Upper lobe of left lung (tissue), 6 donors: ENCODE results near the gene P2RX7. TPM values are rescaled to one million over a fixed set of nuclear protein-coding genes. Genes with fewer than 3 reads are reported as not detected.
A peak's percentile ranks its signal among the peaks of the same experiment; 100 is the strongest.

ENCODE experiments used
- ATAC-seq, 2 donors: fragments of 200-7000 bp; cut with Tn5 transposase; one replicate each; pipeline ENCODE4 v1.9.1; 2022; ENCODE audit warnings: mild to moderate bottlenecking in 2 of 2, moderate library complexity in 2 of 2; ENCODE audit not compliant: low FRiP score in 2 of 2
- DNase-seq, 2 donors: peaks; one replicate each; pipeline ENCODE4 v3.0.0-alpha.2; 2019 to 2020
- H3K27ac ChIP-seq, 4 donors: fragments of 200-600 bp; sonication (generic); one replicate each; pipeline ENCODE4 v1.5.1; 2016 to 2019
- H3K27me3 ChIP-seq, 4 donors: fragments of 200-600 bp; sonication (generic); one replicate each; pipeline ENCODE4 v1.5.1; 2017 to 2019
- H3K36me3 ChIP-seq, 4 donors: fragments of 200-600 bp; sonication (generic); one replicate each; pipeline ENCODE4 v1.5.1; 2016 to 2019
- H3K4me1 ChIP-seq, 4 donors: fragments of 200-600 bp; sonication (generic); one replicate each; pipeline ENCODE4 v1.5.1; 2018 to 2019
- H3K4me3 ChIP-seq, 4 donors: fragments of 200-600 bp; sonication (generic); one replicate each; pipeline ENCODE4 v1.5.1; 2017 to 2019; ENCODE audit warnings: mild to moderate bottlenecking in 2 of 4, moderate library complexity in 1 of 4
- H3K9me3 ChIP-seq, 4 donors: fragments of 200-600 bp; sonication (generic); one replicate each; pipeline ENCODE4 v1.5.1; 2018 to 2019
- CTCF ChIP-seq, 6 experiments: fragments of 450-650 bp in 4 of 6; fragments of 200-600 bp in 2 of 6; sonication (generic) in 2 of 6; IDR thresholded peaks; one replicate each; pipeline ENCODE4 v1.5.1; 2016 to 2019; ENCODE audit warnings: antibody characterized with exemption in 6 of 6
- EP300 ChIP-seq, 4 donors: sonication (generic); formaldehyde crosslinking; IDR thresholded peaks; one replicate each; pipeline ENCODE4 v1.5.1; 2017; ENCODE audit warnings: antibody characterized with exemption in 4 of 4, control low read depth in 2 of 4
- POLR2A ChIP-seq, 4 donors: fragments of 450-650 bp; IDR thresholded peaks; one replicate each; pipeline ENCODE4 v1.5.1; 2016 to 2017; ENCODE audit warnings: antibody characterized with exemption in 4 of 4, mild to moderate bottlenecking in 2 of 4
- POLR2AphosphoS5 ChIP-seq, 2 donors: sonication (generic); formaldehyde crosslinking; IDR thresholded peaks; one replicate each; pipeline ENCODE4 v1.5.1; 2017; ENCODE audit warnings: antibody characterized with exemption in 2 of 2
- WGBS, 2 donors: methylation state at CpG; one replicate each; pipeline ENCODE4 v1.1.5; 2017 to 2018; 5-methylcytosine and 5-hydroxymethylcytosine counted together
- total RNA-seq, 6 donors: library from RNA; depleted of rRNA in 4 of 6; stranded (reverse); fragments of >200 nt in 4 of 6; gene quantifications; one replicate each; pipeline versions ENCODE4 v1.1.0 to v1.2.1, GENCODE V29; 2016 to 2021
- donor health status: DM: no; HTN: no; CAD: no; lungs with moderate emphysema.
- donor health status: DM: no; HTN: yes; CAD: no; lungs with severe emphysema.

Gene P2RX7
- total RNA-seq, 6 donors from 2014 or later: 8.2 to 37.1 (median 15.4) TPM

- H3K4me1 ChIP-seq: peaks cover 0 to 12% (median 3%) of the 10 kb centered on the region in 4 donors
- H3K27me3 ChIP-seq: no peaks in the 10 kb centered on the region
- WGBS, 2 donors: 91 to 93% methylated on average over 9 of the region's 9 CpGs
- no peak for DNase-seq
- TF ChIP-seq EP300 (IDR thresholded peaks at IDR 0.05): no peak
- no peak overlapping the region for H3K4me3 ChIP-seq
- ATAC-seq: no peak
- H3K36me3 ChIP-seq: peaks cover 0 to 8% (median 3%) of the 10 kb centered on the region in 4 donors
- no peaks in the 10 kb centered on the region for H3K9me3 ChIP-seq
- H3K27ac ChIP-seq: no peak overlapping the region
Observed at GRCh38 chr12:121189131-121189530, 56.5 kb downstream of the P2RX7 start.

GRCh38 chr12:121189619-121190155 is 57.0 kb downstream of the P2RX7 start:
- Histone ChIP-seq H3K4me3 (no peak overlapping the region), H3K27me3 (no peaks in the 10 kb centered on the region), H3K36me3 (peaks cover 0 to 3% (median under 1%) of the 10 kb centered on the region in 4 donors), H3K27ac (peak overlapping the region in 1 of 4 donors; percentile 16), H3K9me3 (no peaks in the 10 kb centered on the region), H3K4me1 (peaks cover 0 to 12% (median 3%) of the 10 kb centered on the region in 4 donors)
- WGBS, 2 donors: 79 to 82% methylated on average over 4 to 9 of the region's 9 CpGs
- DNase-seq (no peak), ATAC-seq (no peak)
- no peak for TF ChIP-seq CTCF (IDR thresholded peaks at IDR 0.05)
- TF ChIP-seq POLR2AphosphoS5 (IDR thresholded peaks at IDR 0.05): no peak
- no peak for TF ChIP-seq EP300 (IDR thresholded peaks at IDR 0.05)
- TF ChIP-seq POLR2A (IDR thresholded peaks at IDR 0.05): no peak

DNA sequence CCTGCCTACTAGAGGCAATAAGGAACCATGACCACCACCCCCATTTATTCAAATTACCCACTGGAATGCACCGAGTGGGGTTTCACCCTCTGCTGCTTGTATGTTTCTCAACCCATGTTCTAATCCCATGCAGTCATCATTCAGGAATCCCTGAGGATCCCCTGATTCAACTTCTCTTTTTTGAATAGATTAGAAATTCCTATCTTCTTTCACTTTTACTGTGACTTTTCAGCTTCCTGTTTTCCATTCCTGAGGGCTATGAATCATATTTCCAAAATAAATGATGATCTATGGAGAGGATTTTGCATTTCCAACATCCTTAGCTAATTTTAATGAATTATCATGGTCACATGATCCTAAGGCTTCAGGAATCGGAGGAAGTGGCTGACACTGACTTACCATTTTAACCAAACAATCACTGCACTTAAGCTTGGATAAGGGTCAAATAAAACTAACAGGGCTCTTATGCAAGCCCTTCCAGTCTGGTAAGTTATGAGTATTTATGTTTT is 57.9 kb downstream of the P2RX7 start:
- Histone ChIP-seq H3K4me1 (peaks cover 0 to 12% (median 3%) of the 10 kb centered on the region in 4 donors), H3K4me3 (no peak overlapping the region), H3K27me3 (no peaks in the 10 kb centered on the region), H3K9me3 (no peaks in the 10 kb centered on the region), H3K36me3 (no peaks in the 10 kb centered on the region), H3K27ac (peak overlapping the region in 2 of 4 donors; percentile 36 to 67)
- 21 to 24% methylated on average over 2 of the region's 2 CpGs for WGBS, 2 donors
- DNase-seq (no peak), ATAC-seq (peak; percentile 65 to 85)
- TF ChIP-seq POLR2A (IDR thresholded peaks at IDR 0.05): no peak
- no peak for TF ChIP-seq CTCF (IDR thresholded peaks at IDR 0.05)
- TF ChIP-seq EP300 (IDR thresholded peaks at IDR 0.05): no peak
- TF ChIP-seq POLR2AphosphoS5 (IDR thresholded peaks at IDR 0.05): no peak

- Histone ChIP-seq H3K36me3 (no peaks in the 10 kb centered on the region), H3K27me3 (no peaks in the 10 kb centered on the region), H3K4me1 (peaks cover 0 to 12% (median 3%) of the 10 kb centered on the region in 4 donors), H3K4me3 (no peak overlapping the region), H3K27ac (peak overlapping the region in 2 of 4 donors; percentile 36 to 67), H3K9me3 (no peaks in the 10 kb centered on the region)
- TF ChIP-seq POLR2AphosphoS5 (IDR thresholded peaks at IDR 0.05) (no peak), CTCF (IDR thresholded peaks at IDR 0.05) (no peak), EP300 (IDR thresholded peaks at IDR 0.05) (no peak), POLR2A (IDR thresholded peaks at IDR 0.05) (no peak)
- ATAC-seq (no peak), DNase-seq (no peak)
- WGBS, 2 donors: 64 to 91% methylated on average over 3 of the region's 3 CpGs
Observed at GRCh38 chr12:121191151-121191550, 58.5 kb downstream of the P2RX7 start.

GRCh38 chr12:121196902-121197301 is 64.2 kb downstream of the P2RX7 start:
- peak overlapping the region in 2 of 4 donors; percentile 46 to 50 for H3K27ac ChIP-seq
- 41 to 54% methylated on average over 6 of the region's 6 CpGs for WGBS, 2 donors

More at GRCh38 chr12:121196902-121197301, 64.2 kb downstream of the P2RX7 start:
- Histone ChIP-seq H3K4me3 (no peak overlapping the region), H3K36me3 (no peaks in the 10 kb centered on the region), H3K9me3 (no peaks in the 10 kb centered on the region), H3K27me3 (no peaks in the 10 kb centered on the region), H3K4me1 (no peaks in the 10 kb centered on the region)
- no peak for TF ChIP-seq POLR2A (IDR thresholded peaks at IDR 0.05)
- peak in 1 of 2 donors; percentile 48 for TF ChIP-seq POLR2AphosphoS5 (IDR thresholded peaks at IDR 0.05)
- TF ChIP-seq CTCF (IDR thresholded peaks at IDR 0.05): no peak
- peak in 1 of 4 donors; percentile 27 for TF ChIP-seq EP300 (IDR thresholded peaks at IDR 0.05)
- DNase-seq (peak in 1 of 2 donors; percentile 55), ATAC-seq (peak in 1 of 2 donors; percentile 84)
